OCI-M2 (cell line): ENCODE measurements around the gene PLAC9.

Experiments used
- DNase-seq: peaks from one replicate; lab custom pipeline; 2025; ENCODE audit not compliant: unreplicated experiment; lab: John Stamatoyannopoulos, UW

Gene PLAC9

GRCh38 chr10:80177781-80178636, 45.5 kb downstream of the PLAC9 start:
- DNase-seq: no peak

- DNase-seq: no peak
Observed at GRCh38 chr10:80182986-80183385, 50.5 kb downstream of the PLAC9 start.

GRCh38 chr10:80183436-80183835, 50.9 kb downstream of the PLAC9 start:
- no peak for DNase-seq

GRCh38 chr10:80184291-80184690, 51.8 kb downstream of the PLAC9 start:
- no peak for DNase-seq

GRCh38 chr10:80185578-80186299, 53.2 kb downstream of the PLAC9 start:
- DNase-seq: no peak

GRCh38 chr10:80186364-80187012, 54.0 kb downstream of the PLAC9 start:
- no peak for DNase-seq

- DNase-seq: no peak
Observed at GRCh38 chr10:80187060-80187459, 54.5 kb downstream of the PLAC9 start.

GRCh38 chr10:80187465-80188409, 55.2 kb downstream of the PLAC9 start:
- DNase-seq: no peak

- no peak for DNase-seq
Observed at GRCh38 chr10:80188713-80189112, 56.2 kb downstream of the PLAC9 start.

- DNase-seq: no peak
Observed at GRCh38 chr10:80191589-80192270, 59.2 kb downstream of the PLAC9 start.

GRCh38 chr10:80192553-80192952, 60.0 kb downstream of the PLAC9 start:
- no peak for DNase-seq

GRCh38 chr10:80194373-80195045, 62.0 kb downstream of the PLAC9 start:
- DNase-seq: no peak
